GM18870 (cell line): ENCODE results near the gene KLRG1.

Source experiments
- ATAC-seq: cut with Tn5 transposase; IDR thresholded peaks from one replicate; pipeline ENCODE4 v1.9.1; 2021; ENCODE audit warnings: moderate library complexity; ENCODE audit not compliant: unreplicated experiment

KLRG1 gene

DNA sequence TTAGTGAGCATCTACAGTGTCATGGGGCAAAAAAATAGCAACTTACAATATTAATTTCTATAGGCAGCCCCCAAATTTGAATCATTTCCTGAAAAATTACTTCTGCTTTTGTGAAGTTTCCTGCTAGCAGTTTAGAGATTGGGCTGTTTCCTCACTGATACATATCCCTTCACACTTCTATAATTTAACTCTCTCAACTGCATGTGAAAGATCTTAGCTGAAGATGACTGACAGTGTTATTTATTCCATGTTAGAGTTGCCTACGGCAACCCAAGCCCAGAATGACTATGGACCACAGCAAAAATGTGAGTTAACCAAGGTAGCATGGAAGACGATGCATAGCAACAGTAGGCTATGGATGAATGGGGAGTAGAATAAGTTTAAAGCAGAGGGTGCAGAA lies at the start of gene KLRG1:
KLRG1 (plus strand) TSS at position 134 of the 400 bp plus-strand sequence; CDS start at position 224, 90 bp downstream.
- ATAC-seq: no peak

DNA sequence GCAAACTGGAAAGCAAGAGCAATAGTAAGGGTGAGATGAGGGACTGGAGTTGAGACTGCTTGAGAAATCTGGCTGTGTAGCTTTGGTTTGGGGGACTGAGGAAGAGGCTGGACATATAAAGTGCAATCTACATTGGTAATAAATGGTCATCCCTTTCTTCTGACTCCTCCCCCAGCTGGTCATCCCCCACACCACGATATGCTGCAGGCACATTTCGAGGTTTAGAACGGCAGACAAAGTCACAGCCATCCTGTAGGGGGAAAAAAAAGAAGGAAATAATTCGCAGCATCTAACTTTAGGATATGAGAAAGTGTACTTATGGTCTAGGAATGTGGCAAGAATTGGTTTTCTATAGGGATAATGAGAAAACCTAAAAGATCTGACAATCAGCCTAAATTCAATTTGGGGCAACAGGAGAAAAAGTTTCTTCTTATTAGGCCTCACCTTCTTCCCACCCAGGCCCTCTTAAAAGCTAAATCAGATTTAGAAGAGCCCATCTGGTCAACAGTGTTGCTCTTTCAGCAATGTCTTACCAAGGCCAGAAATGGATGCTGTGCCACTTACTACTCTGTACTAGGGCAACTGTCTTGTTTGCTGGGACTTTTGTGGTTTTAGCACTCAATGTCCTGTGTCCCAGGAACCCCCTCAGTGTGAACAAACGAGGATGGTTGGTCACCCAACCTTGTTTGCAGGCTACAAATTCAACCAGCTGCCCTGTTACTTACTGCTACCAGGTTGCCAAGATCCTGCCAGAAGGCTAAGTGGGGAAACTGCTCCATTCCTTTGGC lies 47.5 kb upstream of the KLRG1 start:
- ATAC-seq: no peak

DNA sequence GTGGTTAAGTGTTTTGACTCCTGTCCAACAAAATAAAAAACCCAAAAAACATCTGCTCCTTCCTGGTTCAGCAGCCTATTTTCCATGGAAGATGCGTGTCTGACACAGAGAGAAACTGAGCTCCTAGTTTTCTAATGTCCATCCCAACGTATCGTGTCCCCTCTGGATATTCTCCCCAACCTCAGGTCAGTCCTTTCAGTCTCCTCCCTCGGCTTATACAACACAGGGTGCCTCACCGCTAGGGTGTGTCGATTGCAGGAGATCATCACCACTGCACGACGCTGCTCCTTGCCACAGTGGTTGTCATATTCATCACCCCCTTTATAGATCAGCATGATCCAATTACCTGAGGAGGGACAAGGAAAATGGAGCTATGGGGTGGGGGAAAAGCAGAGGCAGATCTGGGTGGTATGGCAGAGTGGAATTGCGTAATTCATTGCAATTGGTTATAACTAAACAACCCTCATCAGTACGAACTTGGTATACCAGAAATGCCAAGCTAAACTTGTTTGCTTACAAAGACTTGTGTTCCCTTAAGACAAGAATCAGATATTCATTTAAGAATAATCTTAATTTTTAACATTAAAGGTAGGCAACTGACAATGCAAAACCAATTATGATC lies 45.7 kb upstream of the KLRG1 start:
- ATAC-seq: no peak

DNA sequence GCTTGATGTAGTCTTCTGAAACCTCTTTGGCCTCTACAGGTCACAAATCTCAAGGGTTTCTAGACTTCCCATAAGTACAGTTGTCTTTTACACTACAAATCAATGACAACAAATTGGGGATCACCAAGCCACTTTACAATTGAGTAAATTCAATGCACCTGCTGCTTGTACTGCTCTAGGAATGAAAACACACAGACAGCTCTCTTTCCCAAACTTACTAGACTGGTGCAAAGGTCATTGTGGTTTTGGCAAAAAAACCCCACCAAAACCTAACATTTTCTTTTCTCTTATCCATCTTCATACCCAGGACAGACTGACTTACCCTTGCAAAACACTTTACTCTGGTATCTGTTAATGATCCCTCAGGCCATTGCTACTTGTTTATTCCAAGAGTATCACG lies 42.6 kb upstream of the KLRG1 start:
- no peak for ATAC-seq

DNA sequence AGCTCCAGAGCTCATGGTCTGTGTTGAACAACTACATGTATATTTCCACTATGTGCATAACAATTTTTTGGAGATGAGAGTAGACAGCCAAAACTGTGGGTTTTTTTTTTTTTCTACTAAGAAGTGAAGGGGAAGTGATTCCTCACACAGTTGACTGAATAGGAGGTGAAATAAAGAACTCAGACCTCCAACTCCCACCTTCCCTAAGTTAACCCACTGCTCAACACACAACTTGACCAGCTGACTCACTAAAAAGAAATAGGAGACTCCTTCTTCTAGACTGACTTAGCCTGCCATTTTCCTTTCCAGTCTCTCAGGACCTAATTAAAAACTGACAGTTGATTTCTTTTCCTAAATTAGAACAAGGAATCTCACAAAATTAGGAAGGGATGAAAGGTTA lies 41.6 kb upstream of the KLRG1 start:
- no peak for ATAC-seq

DNA sequence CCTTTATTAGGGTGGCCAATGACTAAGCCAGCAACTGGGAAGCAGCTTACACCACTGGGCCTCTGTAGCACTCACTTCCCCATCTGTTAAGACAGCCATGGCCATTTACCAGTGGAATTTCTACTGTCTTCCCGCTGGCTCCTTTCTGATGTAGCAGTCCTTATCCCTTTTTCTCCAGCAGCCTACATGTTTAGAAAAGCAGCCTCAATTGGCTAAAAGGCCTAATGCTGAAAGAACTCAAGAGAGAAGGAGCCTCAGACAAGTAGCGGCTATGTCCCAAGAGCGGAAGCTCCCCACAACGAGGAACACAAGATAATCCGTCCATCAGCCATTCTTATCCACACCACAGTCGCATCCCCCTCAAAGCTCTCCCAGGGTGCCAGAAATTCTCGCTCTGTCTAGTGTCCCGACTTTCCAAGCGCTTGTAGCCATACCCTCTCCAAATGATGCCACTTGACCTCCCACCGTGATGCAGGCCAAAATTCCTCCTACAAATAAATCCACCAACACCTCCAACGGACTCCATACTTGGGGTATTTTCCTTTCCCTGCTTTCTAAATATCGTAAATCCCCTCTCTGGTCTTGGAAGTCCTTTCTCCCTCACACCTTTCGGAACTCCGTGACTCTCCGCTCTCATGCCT lies 40.5 kb upstream of the KLRG1 start:
- no peak for ATAC-seq

DNA sequence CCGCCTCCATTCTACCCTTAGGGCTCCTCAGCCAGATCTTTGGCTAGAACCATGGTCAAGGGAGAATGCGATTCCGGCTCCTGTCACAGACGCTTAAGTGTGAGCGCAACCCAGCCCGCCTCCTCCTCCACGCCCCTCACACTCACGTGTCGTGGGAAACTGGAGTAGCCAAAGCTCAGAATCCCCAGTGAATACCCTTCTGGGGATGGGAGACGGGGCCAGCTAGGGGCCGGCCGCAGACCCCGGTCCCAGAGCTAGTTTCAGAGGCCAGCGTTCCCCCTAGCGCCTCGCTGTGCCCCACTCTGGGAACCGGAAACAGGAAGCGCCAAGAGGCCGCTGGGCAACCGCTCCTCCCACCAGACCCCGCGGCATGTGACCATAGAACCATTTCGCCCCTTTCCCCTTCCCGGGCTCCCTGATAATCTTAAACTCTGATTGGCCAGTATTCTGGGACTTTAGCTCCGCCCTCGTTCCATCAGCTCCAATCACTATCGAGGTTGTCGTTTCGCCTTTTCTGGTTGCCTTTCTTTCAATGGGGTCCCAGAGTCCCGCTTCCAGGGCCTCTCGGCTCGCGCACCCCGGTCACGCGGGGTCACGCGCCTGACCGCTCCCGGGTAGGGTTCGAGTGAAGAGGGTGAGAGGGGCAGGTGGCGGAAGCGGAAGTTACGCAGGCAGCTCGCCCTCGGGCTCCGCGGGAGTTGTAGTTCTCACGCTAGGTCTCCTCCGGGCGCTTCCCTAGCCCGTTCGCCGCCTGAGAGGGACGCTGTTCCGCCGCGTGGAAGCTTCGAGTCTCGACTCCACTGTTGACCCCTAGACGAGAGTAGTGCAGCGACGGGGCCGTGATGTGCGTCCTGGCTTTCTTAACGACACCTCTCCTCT lies 39.8 kb upstream of the KLRG1 start, which contains the start of gene M6PR:
M6PR (minus strand) TSS at position 304 of the 879 bp plus-strand sequence. CDS start 3,241 bp downstream, outside the sequence.
- peak; percentile 84 for ATAC-seq

DNA sequence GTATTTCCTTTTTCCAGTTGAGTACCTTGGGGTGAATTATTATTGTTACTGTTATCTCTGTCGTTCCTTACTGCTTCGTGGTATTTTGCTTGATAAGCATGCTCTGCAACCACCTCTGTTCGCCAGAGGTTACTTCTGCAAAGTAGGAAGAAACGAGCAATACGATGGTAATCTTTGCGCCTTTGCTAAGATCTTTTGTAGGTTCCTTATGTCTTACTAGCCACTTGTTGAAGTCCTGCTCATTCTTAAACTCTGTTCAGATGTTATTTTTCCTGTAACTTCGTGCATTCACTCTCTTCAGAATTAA lies 39.2 kb upstream of the KLRG1 start:
- ATAC-seq: peak; percentile 11

DNA sequence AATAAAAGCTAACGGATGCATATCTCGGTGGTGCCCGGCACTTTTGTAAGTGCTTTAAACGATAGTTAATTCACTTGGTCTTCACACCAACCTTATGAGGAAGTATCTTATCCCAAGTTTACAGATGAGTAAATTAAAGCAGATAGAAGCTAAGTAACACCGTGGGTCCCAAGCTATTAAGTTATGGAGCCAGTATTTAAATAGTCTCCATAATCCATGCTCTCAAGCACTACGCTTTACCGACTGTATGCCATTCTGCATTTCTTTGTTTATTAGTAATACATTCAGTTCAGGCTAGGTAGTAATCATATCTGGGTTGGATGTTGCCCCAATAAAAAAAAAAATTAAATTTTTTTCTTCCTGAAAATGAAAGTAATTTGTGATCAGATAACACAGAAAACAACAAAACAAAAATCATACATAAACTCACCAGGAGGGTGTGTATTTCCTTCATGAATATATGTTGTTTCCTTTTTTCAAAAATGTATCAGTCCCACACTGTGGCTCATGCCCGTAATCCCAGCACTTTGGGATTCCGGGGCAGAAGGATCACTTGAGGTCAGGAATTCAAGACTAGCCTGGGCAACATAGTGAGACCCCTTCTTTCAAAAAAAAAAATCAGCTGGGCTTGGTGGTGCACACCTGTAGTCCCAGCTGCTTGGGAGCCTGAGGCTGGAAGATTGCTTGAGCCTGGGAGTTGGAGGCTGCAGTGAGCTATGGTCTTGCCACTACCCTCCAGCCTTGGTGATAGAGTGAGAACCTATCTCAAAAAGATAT lies 38.5 kb upstream of the KLRG1 start:
- no peak for ATAC-seq

DNA sequence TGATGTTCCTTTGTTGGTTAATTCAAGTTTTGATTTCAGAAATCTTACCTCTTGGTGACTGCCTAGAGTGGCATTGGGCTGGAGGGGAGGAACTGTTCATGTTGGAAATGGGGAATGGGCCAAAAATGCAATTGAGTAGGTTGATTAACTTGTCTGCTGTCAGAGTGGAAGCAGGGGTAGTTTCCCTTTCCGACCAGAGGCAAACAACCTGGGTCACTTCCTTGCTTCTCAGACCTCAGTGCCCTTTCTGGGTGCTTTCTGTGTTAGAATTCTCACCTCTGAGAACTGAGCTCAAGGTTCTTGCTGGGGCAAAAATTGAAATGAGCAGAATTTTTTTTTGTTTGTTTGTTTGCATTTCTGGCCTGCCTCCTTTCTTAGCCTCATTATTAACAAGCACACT lies 37.6 kb upstream of the KLRG1 start:
- no peak for ATAC-seq

DNA sequence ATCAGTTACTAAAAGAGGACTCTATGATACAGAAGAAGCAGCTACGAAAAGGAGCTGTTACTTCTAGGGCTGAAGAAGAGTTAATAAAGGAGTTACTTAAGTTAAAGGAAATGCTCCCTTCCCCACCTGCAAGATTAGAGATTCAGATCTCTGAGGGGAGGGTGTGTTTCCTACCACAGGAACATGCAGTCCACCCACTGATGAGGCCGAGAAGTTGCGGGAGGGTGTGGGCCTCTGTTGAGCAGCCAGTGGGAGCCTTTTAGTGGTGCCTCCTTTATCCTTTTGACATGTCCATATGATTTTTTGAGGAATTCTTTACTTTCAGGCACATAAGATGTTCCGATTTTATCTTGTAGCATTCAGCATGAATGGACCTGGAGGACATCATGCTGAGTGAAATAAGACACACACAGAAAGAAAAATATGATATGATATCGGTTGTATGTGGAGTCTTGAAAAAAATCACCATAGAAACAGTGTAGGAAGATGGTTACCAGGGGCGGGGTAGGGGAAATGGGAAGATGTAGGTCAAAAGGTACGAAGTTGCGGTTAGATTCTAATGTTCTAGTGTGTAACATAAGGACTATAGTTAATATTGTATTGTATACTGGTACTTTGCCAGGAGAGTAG lies 35.5 kb upstream of the KLRG1 start:
- ATAC-seq: no peak

DNA sequence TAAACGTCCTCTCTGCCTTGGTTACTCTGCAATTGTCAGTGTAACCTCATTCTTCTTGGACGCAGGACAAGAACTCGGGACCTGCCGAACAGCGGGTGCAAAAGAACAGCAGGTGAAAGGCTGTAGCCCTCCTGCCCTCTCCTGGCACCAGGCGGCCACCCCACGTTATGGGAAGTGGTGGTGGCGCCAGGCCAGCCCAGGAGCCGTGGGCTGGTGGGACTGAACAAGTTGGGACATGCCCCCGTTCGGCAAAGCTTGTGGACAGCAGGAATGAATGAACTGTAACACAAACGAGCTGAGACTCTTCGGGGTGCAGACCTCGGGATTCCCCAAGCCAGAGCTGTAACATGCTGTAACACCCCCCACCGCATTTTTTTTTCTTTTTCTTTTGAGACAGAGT lies 33.3 kb upstream of the KLRG1 start:
- ATAC-seq: no peak

DNA sequence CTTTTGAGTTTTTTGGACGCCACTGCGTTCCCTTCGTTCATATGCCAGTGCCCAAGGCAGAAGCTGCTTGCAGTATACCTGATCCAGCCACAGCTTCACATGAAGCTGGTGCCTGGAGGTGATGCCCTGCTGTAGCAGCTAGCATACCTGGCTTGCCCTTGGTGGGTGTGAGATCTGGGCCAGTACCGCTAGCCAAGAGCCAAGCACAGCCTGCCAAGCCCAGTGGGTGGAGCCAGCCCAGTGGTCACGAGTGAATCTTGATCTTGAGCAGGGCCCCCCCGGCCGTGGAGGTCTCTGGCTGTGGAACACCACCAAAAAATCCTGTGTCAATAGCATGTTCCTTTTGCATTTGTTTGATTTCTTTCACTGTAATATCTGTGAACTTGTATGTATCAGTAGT lies 32.6 kb upstream of the KLRG1 start:
- ATAC-seq: no peak

DNA sequence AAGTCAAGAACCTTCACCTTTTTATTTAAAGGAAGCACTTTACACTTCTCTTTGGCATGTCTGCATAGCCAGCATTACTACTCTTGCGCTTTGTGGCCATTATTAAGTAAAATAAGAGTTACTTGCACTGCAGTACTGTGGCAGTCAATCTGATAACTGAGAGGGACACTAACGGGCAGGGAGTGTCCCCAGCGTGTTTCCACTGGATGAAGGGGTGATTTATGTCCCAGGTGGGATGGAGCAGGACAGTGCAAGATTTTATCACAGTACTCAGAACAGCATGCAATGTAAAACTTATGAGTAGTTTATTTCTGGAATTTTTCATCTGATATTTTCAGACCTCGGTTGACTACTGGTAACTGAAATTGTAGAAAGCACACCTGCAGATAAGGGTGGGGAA lies 31.8 kb upstream of the KLRG1 start:
- ATAC-seq: no peak

DNA sequence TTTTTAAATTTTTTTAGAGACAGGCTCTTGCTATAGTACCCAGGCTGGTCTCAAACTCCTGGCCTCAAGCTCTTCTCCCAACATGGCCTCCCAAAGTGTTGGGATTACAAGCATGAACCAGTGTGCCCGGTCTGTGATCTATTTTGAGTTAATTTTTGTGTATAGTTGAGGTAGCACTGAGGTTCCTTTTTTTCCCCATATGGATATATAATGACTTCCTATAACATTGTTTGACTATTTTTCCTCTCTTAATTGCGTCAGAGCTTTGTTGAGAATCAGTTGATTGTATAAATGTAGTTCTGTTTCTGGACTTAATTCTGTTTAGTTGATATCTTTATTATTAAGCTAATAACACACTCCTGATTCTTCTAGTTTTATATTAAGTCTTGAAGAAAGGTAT lies 31.3 kb upstream of the KLRG1 start:
- ATAC-seq: no peak

DNA sequence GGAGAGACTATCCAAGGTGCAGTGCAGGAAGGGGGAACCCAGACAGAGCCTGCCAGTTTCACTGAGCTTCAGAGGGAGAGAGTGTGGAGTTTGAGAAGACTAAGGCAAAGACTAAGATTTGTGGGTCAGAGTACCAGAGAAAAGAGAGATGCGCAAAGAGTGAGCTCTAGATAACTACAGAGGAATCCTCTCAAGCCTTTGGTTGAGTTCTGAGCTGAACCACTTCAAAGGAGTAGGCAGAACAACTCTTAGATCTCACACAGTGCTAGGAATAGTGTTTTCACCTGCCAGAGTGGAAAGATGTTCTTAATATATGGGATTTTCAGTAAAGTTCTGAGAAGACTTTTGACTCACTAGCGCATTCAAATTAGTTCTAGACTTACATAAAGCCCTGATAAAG lies 29.2 kb upstream of the KLRG1 start:
- ATAC-seq: no peak

DNA sequence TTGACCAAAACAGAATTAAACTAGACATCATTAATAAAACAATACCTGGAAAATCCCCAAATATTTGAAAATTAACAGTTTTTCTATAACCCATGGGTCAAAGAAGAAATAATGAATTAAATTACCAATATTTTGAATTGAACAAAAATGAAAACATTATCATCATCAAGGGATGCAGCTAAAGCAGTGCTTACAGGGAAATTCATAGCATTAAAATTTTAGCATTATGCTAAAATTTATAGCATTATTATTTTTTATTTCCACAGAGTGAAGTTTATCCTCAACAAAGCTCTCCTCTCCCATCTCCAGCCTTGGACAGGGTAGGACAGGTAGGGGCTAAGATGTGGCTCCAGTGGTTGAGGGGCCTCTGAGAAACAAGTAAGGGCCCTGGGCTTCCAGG lies 20.6 kb upstream of the KLRG1 start:
- no peak for ATAC-seq

DNA sequence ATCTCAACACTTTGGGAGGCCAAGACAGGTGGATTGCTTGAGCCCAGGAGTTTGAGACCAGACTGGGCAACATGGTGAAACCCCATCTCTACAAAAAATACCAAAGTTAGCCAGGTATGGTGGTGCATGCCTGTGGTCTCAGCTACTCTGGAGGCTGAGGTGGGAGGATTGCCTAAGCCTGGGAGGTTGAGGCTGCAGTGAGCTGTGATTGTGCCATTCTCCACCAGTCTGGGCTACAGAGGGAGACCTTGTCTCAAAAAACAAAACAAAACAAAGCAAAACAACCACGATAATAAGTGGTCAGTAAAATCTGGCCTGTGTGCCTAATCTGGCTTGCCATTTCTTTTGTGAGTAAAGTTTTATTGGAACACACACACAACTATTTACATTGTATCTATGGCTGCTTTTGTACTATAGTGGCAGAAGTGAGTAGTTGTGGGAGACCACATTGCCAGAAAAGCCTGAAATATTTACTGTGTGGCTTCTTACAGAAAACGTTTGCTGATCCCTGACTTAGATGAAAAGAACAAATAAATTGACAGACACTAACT lies 19.4 kb upstream of the KLRG1 start:
- ATAC-seq: no peak

DNA sequence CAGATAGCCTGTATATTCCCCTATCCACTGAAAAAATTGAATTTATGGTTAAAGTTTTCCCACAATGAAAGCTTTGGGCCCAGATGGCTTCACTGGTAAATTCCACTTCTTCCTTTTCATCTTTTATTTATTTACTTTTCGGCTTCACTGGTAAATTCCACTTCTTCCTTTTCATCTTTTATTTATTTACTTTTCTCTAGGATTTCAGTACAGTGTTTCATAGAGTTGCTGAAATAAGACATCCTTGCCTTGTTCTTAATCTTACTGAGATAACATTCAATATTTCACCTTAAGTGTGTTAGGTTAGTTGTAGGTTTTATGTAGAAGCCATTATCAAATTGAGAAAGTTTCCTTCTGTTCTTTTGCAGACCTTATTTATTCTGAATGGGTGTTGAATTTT lies 18.9 kb upstream of the KLRG1 start:
- ATAC-seq: no peak

DNA sequence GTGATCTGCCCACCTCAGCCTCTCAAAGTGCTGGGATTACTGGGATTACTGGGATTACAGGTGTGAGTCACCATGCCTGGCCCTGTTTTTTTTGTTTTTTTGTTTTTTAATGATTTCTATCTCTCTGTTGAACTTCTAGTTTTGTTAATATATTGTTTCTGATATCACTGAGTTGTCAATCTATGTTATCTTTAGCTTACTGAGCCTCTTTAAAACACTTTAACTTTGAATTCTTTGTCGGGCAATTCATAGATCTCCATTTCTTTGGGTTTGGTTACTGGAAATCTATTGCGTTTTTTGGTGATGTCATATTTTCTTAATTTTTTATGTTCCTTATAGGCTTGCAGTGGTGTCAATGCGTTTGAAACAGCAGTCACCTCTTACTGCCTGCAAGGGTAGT lies 9.2 kb upstream of the KLRG1 start:
- ATAC-seq: no peak
